Measurements from ENCODE around the gene FEM1C.

The FEM1C gene

DNA sequence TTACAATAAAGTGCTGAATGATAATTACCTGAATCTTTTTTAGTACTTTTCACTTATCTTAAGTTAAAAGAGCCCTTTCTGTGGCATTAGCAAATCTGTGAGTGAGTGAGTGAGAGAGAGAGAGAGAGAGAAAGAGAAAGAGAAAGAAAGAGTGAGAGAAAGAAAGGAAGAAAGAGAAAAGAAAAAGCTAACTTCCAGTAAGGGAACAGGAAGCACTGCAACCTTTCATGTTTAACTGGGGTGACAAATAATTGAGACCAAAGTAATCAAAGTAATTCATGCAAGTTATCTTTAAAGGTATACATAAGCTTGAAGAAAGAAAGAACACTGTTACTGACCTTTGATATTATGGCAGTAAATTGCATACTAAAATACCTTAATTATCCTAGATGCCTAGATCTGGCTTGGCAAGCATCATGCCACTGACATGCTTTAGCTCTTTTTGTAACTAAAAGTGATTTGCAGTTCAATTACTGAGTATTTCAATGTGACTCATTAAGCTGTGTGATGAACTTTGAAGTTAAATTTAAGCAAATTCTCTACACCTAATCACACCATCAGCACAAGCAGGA is 21.7 kb downstream of the FEM1C start:
- DNase-seq (ENCODE audit: low read depth in 2 of 3, low spot score in 1 of 3), result no peak

DNA sequence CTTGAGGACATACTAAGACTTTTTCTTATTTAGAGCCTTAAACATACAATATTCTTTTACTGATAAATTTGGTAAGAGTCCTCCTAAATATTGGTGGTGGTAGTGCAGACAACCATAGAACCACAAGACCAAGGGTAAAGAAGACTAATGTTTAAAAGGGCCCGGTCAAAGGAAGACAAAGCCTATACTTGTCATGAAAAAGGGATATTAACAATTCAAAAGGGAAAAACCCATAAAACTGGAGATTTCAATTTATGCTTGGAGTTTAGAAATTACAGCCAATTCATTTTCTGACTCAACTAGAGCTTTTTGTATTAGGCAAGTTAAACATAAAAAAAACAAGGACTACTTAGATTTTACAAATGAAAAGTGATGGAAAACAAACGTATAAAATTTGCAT is 24.4 kb downstream of the FEM1C start:
- no peak for DNase-seq (ENCODE audit: low read depth in 2 of 3, low spot score in 1 of 3)

GRCh38 chr5:115516372-115516771 is 28.2 kb downstream of the FEM1C start:
- DNase-seq (ENCODE audit: low read depth in 2 of 3, low spot score in 1 of 3), result no peak

GRCh38 chr5:115514220-115514619 is 30.4 kb downstream of the FEM1C start:
- DNase-seq (ENCODE audit: low read depth in 2 of 3, low spot score in 1 of 3), result no peak

DNA sequence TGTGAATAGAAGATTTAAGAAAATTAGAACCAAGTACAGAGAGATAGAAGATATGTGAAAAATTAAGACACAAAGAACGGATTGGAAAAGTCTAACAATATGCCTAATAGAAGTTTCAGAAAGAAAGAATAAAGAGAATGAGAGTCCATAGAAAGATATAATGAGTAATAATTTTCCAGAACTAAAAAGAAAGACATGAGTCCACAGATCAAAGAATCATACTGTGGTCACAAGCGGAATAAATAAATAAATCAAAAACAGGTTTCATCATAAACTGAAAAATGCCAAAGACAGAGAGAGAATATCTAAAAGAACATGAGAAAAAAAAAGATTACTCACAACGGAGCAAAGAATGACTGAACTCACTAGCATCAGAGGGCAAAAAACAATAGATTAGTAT is 32.9 kb downstream of the FEM1C start:
- no peak for DNase-seq (ENCODE audit: low read depth in 2 of 3, low spot score in 1 of 3)

- no peak for DNase-seq (ENCODE audit: low read depth in 2 of 3, low spot score in 1 of 3)
Measured at GRCh38 chr5:115510145-115510645, 34.4 kb downstream of the FEM1C start.

DNA sequence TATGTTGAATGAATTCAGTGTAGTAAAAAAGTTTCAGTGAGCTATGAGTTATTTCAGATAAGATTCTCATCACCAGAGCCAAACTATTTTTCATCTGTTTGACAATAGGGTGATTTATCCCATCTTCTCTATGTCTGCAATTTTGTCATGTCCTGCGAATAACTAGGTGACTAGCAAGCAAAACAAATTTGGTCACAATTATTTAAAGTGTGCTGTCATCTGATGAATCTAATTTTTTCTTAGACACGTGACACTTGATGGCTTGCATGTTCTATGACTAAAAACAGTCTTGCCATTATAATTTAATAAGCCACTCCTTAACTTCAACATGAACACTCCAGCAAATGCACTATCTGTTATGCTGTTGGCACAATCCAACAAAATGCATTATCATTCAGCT is 35.0 kb downstream of the FEM1C start:
- no peak for DNase-seq (ENCODE audit: low read depth in 2 of 3, low spot score in 1 of 3)

DNA sequence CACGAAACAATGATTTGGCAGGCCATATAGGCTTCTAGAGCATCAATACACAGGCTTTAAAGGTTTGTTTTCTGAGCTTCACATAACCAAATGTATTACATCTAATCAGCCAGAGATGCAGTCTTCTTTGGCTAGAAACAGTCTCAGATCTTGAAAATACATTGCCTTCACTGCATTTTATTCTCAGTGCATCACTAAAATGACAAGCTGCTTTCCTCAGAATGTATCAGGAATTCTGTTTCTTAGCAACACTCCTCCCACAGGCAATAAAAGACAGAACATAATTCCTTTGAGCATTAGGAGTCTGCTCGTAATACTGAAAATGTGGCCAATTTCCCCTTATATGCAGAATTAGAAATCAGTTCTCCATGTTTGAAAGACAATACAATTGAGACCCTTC is 36.9 kb downstream of the FEM1C start:
- no peak for DNase-seq (ENCODE audit: low read depth in 2 of 3, low spot score in 1 of 3)

- no peak for DNase-seq (ENCODE audit: low read depth in 2 of 3, low spot score in 1 of 3)
Measured at GRCh38 chr5:115503420-115503819, 41.2 kb downstream of the FEM1C start.

- DNase-seq (ENCODE audit: low read depth in 2 of 3, low spot score in 1 of 3), result no peak
Measured at GRCh38 chr5:115501464-115502210, 42.9 kb downstream of the FEM1C start.

GRCh38 chr5:115500225-115500624 is 44.4 kb downstream of the FEM1C start:
- no peak for DNase-seq (ENCODE audit: low read depth in 2 of 3, low spot score in 1 of 3)

DNA sequence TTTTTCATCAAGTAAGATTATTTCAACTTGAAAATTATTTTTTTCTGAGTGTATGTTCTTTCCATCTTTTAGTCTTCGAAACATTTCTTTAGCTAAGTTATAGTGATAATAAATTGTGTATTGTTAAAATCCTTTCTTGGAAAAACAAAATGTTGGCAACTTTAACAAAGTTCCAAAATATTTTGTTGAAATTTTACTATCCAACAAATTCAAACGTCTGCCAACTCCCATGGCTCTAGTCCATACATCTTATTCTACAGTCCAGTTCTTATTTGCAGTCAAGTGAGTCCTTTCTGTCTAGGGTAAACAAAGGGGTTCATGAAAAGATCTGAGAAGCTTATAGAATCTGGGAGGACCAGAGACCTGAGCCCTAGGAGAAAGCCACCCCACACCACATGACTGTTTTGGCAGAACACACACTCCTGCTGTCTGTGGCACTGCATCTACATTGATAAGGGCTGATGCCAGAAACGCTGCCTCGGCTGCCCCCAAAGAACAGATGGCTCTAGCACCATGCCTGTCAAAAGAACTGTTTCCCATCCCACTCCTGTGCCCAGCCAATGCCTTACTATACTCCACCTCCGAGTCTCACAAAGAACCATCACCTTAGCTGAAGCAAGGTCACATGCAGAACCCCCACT is 47.5 kb downstream of the FEM1C start:
- DNase-seq (ENCODE audit: low read depth in 2 of 3, low spot score in 1 of 3), result no peak

DNA sequence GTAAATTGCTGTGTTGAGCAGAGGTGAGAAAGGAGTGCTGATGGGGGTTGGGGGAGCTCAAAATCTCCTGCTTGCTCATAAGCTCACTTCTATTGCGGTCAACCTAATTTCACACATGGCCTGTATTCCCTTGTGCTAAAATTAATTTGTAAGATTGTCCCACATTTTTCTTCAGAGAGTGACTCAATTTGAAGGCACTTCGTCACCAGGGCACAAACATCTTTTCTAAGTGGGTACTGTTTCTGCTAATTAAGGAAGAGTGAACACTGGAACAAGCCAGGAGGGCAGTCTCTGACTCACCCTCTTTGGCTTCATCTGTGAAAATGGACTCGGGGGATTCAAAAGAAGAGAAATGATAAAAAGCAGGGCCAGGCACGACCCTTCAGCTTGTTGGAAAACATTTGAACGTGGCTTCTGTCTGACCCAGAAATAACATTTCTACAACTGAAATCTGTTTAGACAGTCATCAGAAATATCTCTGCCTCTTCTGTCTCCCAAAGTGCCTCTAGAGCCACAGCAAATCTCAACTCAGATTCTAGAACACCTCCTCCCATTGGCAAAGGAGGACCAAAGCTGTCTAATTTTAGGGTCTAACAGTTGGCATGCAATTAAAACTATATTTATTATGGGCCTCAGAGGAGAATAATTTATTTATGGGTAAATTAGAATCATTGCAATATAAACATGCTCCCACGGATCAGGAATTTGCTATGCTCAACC is 49.8 kb downstream of the FEM1C start:
- DNase-seq (ENCODE audit: low read depth in 2 of 3, low spot score in 1 of 3), result no peak

DNA sequence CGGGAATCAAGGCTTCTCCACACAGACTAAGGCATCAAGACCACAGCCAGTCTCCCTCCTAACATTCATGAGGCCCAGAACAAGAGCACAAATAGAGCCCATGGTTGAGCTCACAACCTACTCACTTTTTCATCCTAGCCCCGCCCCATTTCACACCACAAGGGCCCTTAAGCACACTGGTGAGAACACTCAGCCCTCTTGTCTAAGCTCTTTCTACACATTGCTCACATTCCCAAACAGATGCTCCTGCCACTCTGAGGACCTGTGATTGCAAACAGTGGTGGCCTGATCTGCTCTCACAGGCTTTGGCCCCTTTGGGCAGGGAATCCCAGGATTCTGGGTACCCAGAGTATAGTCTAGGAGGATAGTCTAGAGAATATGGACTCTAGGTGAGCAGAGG is 54.0 kb downstream of the FEM1C start:
- no peak for DNase-seq (ENCODE audit: low read depth in 2 of 3, low spot score in 1 of 3)

- DNase-seq (ENCODE audit: low read depth in 2 of 3, low spot score in 1 of 3), result no peak
Measured at GRCh38 chr5:115489733-115490132, 54.8 kb downstream of the FEM1C start.

GRCh38 chr5:115487756-115488155 is 56.8 kb downstream of the FEM1C start:
- peak in 2 of 3 donors; percentile 4 to 21 for DNase-seq (ENCODE audit: low read depth in 2 of 3, low spot score in 1 of 3)

GRCh38 chr5:115487168-115487567 is 57.4 kb downstream of the FEM1C start:
- DNase-seq (ENCODE audit: low read depth in 2 of 3, low spot score in 1 of 3), result no peak

GRCh38 chr5:115486728-115487127 is 57.8 kb downstream of the FEM1C start:
- no peak for DNase-seq (ENCODE audit: low read depth in 2 of 3, low spot score in 1 of 3)

- no peak for DNase-seq (ENCODE audit: low read depth in 2 of 3, low spot score in 1 of 3)
Measured at GRCh38 chr5:115484368-115484767, 60.2 kb downstream of the FEM1C start.

- no peak for DNase-seq (ENCODE audit: low read depth in 2 of 3, low spot score in 1 of 3)
Measured at GRCh38 chr5:115480900-115481299, 63.7 kb downstream of the FEM1C start.

GRCh38 chr5:115480271-115480670 is 64.3 kb downstream of the FEM1C start:
- no peak for DNase-seq (ENCODE audit: low read depth in 2 of 3, low spot score in 1 of 3)

All from stimulated activated CD4-positive, alpha-beta T cell treated with anti-CD3 and anti-CD28 coated beads, Interleukin-12 subunit alpha, Interleukin-12 subunit beta, amount 100 ng/mL, for 48 hours (primary cell).